Activated CD8-positive, alpha-beta T cell treated with anti-CD3 and anti-CD28 coated beads for 36 hours (primary cell): ENCODE results near the gene DLG2. TPM values are rescaled to one million over a fixed set of nuclear protein-coding genes. Genes with fewer than 3 reads are reported as not detected.
"Not testable (repeated sequence)": the region's sequence is repeated elsewhere in the genome, so short reads cannot be mapped to it uniquely, and the experiment has no call there.

Source experiments
- ATAC-seq: fragments of 200-7000 bp; cut with Tn5 transposase; one replicate; pipeline ENCODE4 v1.10.0; 2021; ENCODE audit warnings: mild to moderate bottlenecking, moderate library complexity
- CTCF ChIA-PET: fragments of 350-600 bp; sonication (Branson Sonifier 250); formaldehyde crosslinking; loops from one replicate; lab custom pipeline; 2021; ENCODE audit warnings: antibody characterized with exemption; lab: Charles Lee
- POLR2A ChIA-PET: fragments of 350-600 bp; sonication (Branson Sonifier 250); formaldehyde crosslinking; loops from one replicate; lab custom pipeline; 2021; ENCODE audit warnings: antibody characterized with exemption; lab: Charles Lee
- DNase-seq: peaks from one replicate; pipeline ENCODE4 v3.0.0-alpha.2; 2020
- H3K27ac Mint-ChIP-seq: one replicate; pipeline ENCODE4 v1.8.0; 2021; ENCODE audit warnings: mild to moderate bottlenecking, mixed read lengths
- H3K27me3 Mint-ChIP-seq: one replicate; pipeline ENCODE4 v1.8.0; 2021; ENCODE audit warnings: mixed read lengths
- H3K36me3 Mint-ChIP-seq: one replicate; pipeline ENCODE4 v1.8.0; 2021; ENCODE audit warnings: low read depth, mixed read lengths
- H3K4me1 Mint-ChIP-seq: one replicate; pipeline ENCODE4 v1.8.0; 2021; ENCODE audit warnings: low read depth, mixed read lengths
- H3K4me3 Mint-ChIP-seq: one replicate; pipeline ENCODE4 v1.8.0; 2021; ENCODE audit warnings: mild to moderate bottlenecking, moderate library complexity, mixed read lengths
- H3K9me3 Mint-ChIP-seq: one replicate; pipeline ENCODE4 v1.8.0; 2021; ENCODE audit warnings: mixed read lengths
- CTCF ChIP-seq: fragments of 200-600 bp; IDR thresholded peaks from one replicate; pipeline ENCODE4 v1.8.0; 2022; ENCODE audit warnings: antibody characterized with exemption, mild to moderate bottlenecking
- intact Hi-C: fragments of 100-400 bp; cut with micrococcal nuclease; formaldehyde crosslinking; loops from one replicate; pipeline ENCODE4 v1.10.0; 2022
- total RNA-seq, 2 experiments: library from RNA; stranded (reverse); gene quantifications; one replicate each; pipeline ENCODE4 v1.2.3, GENCODE V29; 2021

Gene DLG2
- total RNA-seq, 2 experiments from 2014 or later = 2.2 to 2.6 TPM

GRCh38 chr11:84313830-84314359 is 1313.2 kb downstream of the DLG2 start:
- no peaks in the 10 kb centered on the region for H3K27me3 Mint-ChIP-seq
- TF ChIP-seq CTCF = no peak
- DNase-seq = no peak
- no peak overlapping the region for H3K27ac Mint-ChIP-seq
- ChIA-PET POLR2A (no interaction called here), CTCF (no interaction called here)
- ATAC-seq = no peak
- intact Hi-C loops = no loop called here
- no peak overlapping the region for H3K4me3 Mint-ChIP-seq
- no peaks in the 10 kb centered on the region for H3K4me1 Mint-ChIP-seq
- peaks cover 10% of the 10 kb centered on the region for H3K9me3 Mint-ChIP-seq
- no peaks in the 10 kb centered on the region for H3K36me3 Mint-ChIP-seq

GRCh38 chr11:84310268-84310667 is 1316.9 kb downstream of the DLG2 start:
- POLR2A ChIA-PET = no interaction called here
- ATAC-seq (no peak), DNase-seq (no peak)
- intact Hi-C loops = no loop called here
- no peak overlapping the region for H3K27ac Mint-ChIP-seq
- TF ChIP-seq CTCF = no peak
- CTCF ChIA-PET = no interaction called here
- no peaks in the 10 kb centered on the region for H3K36me3 Mint-ChIP-seq
- H3K9me3 Mint-ChIP-seq = peaks cover 11% of the 10 kb centered on the region
- H3K4me3 Mint-ChIP-seq = no peak overlapping the region
- no peaks in the 10 kb centered on the region for H3K27me3 Mint-ChIP-seq
- H3K4me1 Mint-ChIP-seq = no peaks in the 10 kb centered on the region

GRCh38 chr11:84308491-84308890 is 1318.7 kb downstream of the DLG2 start:
- POLR2A ChIA-PET, H3K4me3 Mint-ChIP-seq, H3K36me3 Mint-ChIP-seq, ATAC-seq, CTCF ChIA-PET, H3K4me1 Mint-ChIP-seq, intact Hi-C loops, H3K27me3 Mint-ChIP-seq, DNase-seq, H3K27ac Mint-ChIP-seq: not testable (repeated sequence)
- H3K9me3 Mint-ChIP-seq = peaks cover 11% of the 10 kb centered on the region

GRCh38 chr11:84300092-84300491 is 1327.1 kb downstream of the DLG2 start:
- Mint-ChIP-seq H3K27ac (no peak overlapping the region), H3K4me1 (no peaks in the 10 kb centered on the region), H3K9me3 (peaks cover 4% of the 10 kb centered on the region), H3K4me3 (no peak overlapping the region), H3K36me3 (no peaks in the 10 kb centered on the region), H3K27me3 (no peaks in the 10 kb centered on the region)
- no peak for TF ChIP-seq CTCF
- ATAC-seq (no peak), DNase-seq (no peak)
- intact Hi-C loops = no loop called here
- POLR2A ChIA-PET = no interaction called here
- CTCF ChIA-PET = no interaction called here

GRCh38 chr11:84297570-84297969 is 1329.6 kb downstream of the DLG2 start:
- Mint-ChIP-seq H3K27ac (no peak overlapping the region), H3K36me3 (no peaks in the 10 kb centered on the region), H3K27me3 (no peaks in the 10 kb centered on the region), H3K4me3 (no peak overlapping the region), H3K4me1 (no peaks in the 10 kb centered on the region), H3K9me3 (peaks cover 6% of the 10 kb centered on the region)
- ChIA-PET POLR2A (no interaction called here), CTCF (no interaction called here)
- no peak for DNase-seq
- intact Hi-C loops = no loop called here
- ATAC-seq = no peak
- no peak for TF ChIP-seq CTCF

- H3K9me3 Mint-ChIP-seq = peaks cover 3% of the 10 kb centered on the region
- ATAC-seq (no peak), DNase-seq (no peak)
- ChIA-PET CTCF (no interaction called here), POLR2A (no interaction called here)
- H3K4me3 Mint-ChIP-seq = no peak overlapping the region
- no peak overlapping the region for H3K27ac Mint-ChIP-seq
- intact Hi-C loops = no loop called here
- no peaks in the 10 kb centered on the region for H3K27me3 Mint-ChIP-seq
- H3K36me3 Mint-ChIP-seq = no peaks in the 10 kb centered on the region
- no peak for TF ChIP-seq CTCF
- no peaks in the 10 kb centered on the region for H3K4me1 Mint-ChIP-seq
Observed at GRCh38 chr11:84295815-84296214, 1331.3 kb downstream of the DLG2 start.
